AG04450 (cell line): Measurements from ENCODE around the gene CENPP. TPM values are rescaled to one million over a fixed set of nuclear protein-coding genes. Genes with fewer than 3 reads are reported as not detected.

Source experiments
- CTCF ChIA-PET: fragments of 300-600, 350-600 bp; formaldehyde crosslinking; extraction: SDS; loops from one replicate; lab custom pipeline; 2022; ENCODE audit warnings: antibody characterized with exemption, inconsistent platforms; lab: Charles Lee
- POLR2A ChIA-PET: fragments of 350-600 bp; formaldehyde crosslinking; extraction: SDS; loops from one replicate; lab custom pipeline; 2021; ENCODE audit warnings: antibody characterized with exemption, inconsistent platforms; lab: Yijun Ruan, JAX
- DNase-seq: peaks from one replicate; pipeline ENCODE4 v3.0.0-alpha.2; 2011; ENCODE audit warnings: low read depth, low spot score
- H3K27ac ChIP-seq: one replicate; pipeline ENCODE4 v1.5.1; 2012; ENCODE audit warnings: low read depth, low read length, control low read depth
- H3K27me3 ChIP-seq: one replicate; pipeline ENCODE4 v1.6.0; 2012; ENCODE audit warnings: low read length; ENCODE audit not compliant: control insufficient read depth, insufficient read depth
- H3K4me3 ChIP-seq: 2 replicates; pipeline ENCODE4 v1.5.1; 2011; ENCODE audit warnings: mild to moderate bottlenecking, low read depth, low read length, control low read depth
- H3K9me3 ChIP-seq: 2 replicates; pipeline ENCODE4 v1.5.1; 2012; ENCODE audit warnings: low read length; ENCODE audit not compliant: control insufficient read depth, insufficient read depth
- polyA plus RNA-seq: library from polyadenylated mRNA; depleted of rRNA; stranded (reverse); fragments of >200 nt; gene quantifications from 2 replicates; pipeline ENCODE4 v1.2.3, GENCODE V29; 2011
- TF ChIP-seq, protein P1 (sequence below): IDR thresholded peaks from 2 replicates; pipeline ENCODE4 v1.5.1; 2011; ENCODE audit warnings: low read depth, low read length, control low read depth, inconsistent platforms

Gene CENPP
- polyA plus RNA-seq, 1 experiment = 4.4 TPM

DNA sequence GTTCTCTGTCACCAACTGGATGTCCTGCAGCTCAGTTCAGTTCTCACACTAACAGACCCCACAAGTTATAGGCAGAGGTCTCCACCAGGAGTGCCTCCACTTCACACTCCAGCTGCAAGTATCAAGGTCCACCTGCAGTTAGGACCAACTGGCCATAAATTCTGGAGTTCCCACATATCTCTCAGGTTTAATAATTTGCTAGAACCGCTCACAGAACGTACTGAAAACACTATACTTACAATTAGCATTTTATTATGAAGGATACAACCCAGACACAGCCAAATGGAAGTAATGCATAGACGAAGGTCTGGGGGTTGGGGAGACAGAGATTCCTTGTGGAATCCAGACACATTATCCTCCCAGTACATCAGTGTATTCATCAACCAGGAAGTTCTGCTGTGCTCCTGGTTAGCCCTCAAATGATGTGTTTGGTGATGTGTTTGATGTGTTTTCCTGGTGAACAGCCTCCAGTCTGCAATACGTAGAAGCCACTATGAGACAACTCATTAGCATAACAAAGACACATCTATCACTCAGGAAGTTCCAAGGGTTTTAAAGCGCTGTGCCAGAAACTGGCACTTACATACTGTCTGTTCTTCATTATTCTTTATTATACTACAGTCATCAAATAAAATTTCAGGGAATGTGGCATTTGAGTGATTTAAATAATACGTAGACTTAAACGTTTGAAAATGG lies 53.3 kb downstream of the CENPP start:
- no peak overlapping the region for H3K27ac ChIP-seq
- POLR2A ChIA-PET = no interaction called here
- no peak overlapping the region for H3K4me3 ChIP-seq
- TF ChIP-seq, protein P1, sequence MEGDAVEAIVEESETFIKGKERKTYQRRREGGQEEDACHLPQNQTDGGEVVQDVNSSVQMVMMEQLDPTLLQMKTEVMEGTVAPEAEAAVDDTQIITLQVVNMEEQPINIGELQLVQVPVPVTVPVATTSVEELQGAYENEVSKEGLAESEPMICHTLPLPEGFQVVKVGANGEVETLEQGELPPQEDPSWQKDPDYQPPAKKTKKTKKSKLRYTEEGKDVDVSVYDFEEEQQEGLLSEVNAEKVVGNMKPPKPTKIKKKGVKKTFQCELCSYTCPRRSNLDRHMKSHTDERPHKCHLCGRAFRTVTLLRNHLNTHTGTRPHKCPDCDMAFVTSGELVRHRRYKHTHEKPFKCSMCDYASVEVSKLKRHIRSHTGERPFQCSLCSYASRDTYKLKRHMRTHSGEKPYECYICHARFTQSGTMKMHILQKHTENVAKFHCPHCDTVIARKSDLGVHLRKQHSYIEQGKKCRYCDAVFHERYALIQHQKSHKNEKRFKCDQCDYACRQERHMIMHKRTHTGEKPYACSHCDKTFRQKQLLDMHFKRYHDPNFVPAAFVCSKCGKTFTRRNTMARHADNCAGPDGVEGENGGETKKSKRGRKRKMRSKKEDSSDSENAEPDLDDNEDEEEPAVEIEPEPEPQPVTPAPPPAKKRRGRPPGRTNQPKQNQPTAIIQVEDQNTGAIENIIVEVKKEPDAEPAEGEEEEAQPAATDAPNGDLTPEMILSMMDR = no peak
- peaks cover 4% of the 10 kb centered on the region for H3K9me3 ChIP-seq
- H3K27me3 ChIP-seq = no peaks in the 10 kb centered on the region
- DNase-seq = peak; percentile 7
- CTCF ChIA-PET = interaction anchor here (1.0 kb wide), 1 partner anchor 10 kb away, joined by 3 read pairs; no protein-coding TSS in a partner anchor

DNA sequence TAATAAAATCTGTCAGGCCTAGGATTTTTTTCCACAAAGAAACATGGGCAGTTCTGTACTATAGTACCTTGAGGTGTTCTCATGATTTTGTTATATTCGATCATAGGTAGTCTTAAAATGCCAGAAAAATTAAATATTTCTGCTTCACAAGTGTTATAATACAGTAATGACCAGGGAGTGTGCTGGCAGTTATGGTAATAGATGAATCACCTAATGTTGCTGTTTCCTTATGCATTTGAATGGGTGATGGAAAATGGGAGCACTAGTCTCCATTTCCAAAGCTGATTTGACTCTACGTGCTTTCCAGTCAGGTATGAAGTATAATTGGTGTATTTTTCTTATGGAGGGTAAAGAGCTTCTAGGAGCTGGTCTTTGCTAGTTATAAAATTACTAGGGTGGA lies 54.9 kb downstream of the CENPP start:
- no peak overlapping the region for H3K27ac ChIP-seq
- no peaks in the 10 kb centered on the region for H3K9me3 ChIP-seq
- ChIA-PET POLR2A (no interaction called here), CTCF (interaction anchor here (1.0 kb wide), 1 partner anchor 59 kb away, joined by 3 read pairs; no protein-coding TSS in a partner anchor)
- DNase-seq = no peak
- TF ChIP-seq, protein P1 = no peak
- no peaks in the 10 kb centered on the region for H3K27me3 ChIP-seq
- H3K4me3 ChIP-seq = no peak overlapping the region

DNA sequence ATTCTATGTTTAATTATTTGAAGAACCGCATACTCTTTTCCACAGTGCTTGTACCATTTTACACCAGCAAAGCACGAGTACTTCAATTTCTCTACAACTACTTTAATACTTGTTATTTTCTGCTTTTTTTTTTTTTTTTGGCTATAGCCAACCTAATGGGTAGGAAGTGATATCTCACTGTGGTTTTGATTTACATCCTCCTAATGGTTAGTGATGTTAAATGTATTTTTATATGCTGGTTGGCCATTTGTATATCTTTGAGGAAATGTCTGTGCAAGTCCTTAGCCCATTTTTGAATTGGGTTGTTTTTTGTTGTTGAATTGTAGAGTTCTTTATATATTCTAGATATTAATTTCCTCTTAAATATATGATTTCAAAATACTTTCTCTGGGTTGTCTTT lies 56.0 kb downstream of the CENPP start:
- ChIA-PET POLR2A (no interaction called here), CTCF (interaction anchor here (0.6 kb wide), 1 partner anchor 241 kb away, joined by 3 read pairs; no protein-coding TSS in a partner anchor)
- DNase-seq = no peak

DNA sequence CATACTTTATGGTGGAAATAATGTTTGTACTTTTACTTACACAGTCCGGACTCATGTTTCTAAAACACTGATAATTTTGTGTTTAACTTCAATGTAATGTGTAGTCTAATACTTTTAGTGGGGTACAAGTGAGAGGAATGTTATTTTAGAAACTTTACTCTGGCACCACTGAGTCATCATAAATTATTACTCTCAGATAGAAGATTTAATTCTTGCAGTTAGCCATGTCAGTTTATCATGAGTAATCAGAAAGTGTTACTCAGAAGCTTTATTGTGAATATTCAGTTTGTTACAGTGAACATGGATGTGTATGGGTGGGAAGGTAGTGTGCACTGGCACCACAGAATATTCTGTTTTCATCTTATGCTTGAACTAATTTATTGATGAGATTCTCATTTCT lies 58.6 kb downstream of the CENPP start:
- DNase-seq = no peak

More for the DNA sequence above, 56.0 kb downstream of the CENPP start:
- Histone ChIP-seq H3K27me3 (no peaks in the 10 kb centered on the region), H3K9me3 (no peaks in the 10 kb centered on the region), H3K27ac (no peak overlapping the region), H3K4me3 (no peak overlapping the region)
- TF ChIP-seq, protein P1 = no peak

DNA sequence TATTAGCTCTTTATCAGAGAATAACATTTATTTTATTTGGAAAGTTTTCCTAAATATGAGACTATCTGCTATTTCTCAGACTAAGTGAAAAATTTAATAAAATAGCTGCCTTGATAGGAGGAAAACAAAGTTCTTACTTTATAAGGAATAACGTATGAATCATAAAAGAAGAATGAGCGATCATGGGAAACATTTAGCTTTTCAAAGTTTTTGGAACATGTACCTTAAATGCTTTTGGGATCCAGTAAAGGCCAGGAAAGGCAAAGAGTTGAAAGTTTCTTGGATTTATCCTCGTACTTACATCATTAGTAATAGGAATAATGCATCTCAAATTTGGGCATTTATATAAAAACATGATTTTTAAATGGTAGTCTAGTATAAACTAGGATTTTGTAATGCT lies 59.2 kb downstream of the CENPP start:
- Histone ChIP-seq H3K9me3 (no peaks in the 10 kb centered on the region), H3K27ac (no peak overlapping the region), H3K27me3 (no peaks in the 10 kb centered on the region), H3K4me3 (no peak overlapping the region)
- TF ChIP-seq, protein P1 = no peak
- no peak for DNase-seq
- ChIA-PET POLR2A (no interaction called here), CTCF (no interaction called here)

More for the DNA sequence above, 58.6 kb downstream of the CENPP start:
- H3K4me3 ChIP-seq = no peak overlapping the region
- H3K9me3 ChIP-seq = no peaks in the 10 kb centered on the region
- no peak overlapping the region for H3K27ac ChIP-seq
- CTCF ChIA-PET = no interaction called here
- TF ChIP-seq, protein P1 = no peak
- POLR2A ChIA-PET = interaction anchor here (0.6 kb wide), 1 partner anchor 160 kb away, joined by 3 read pairs; no protein-coding TSS in a partner anchor
- H3K27me3 ChIP-seq = no peaks in the 10 kb centered on the region
